DND-41 (cell line): ENCODE data around the gene RHOJ.

Source experiments
- ATAC-seq: fragments of 200-7000 bp; cut with Tn5 transposase; 3 replicates; pipeline ENCODE4 v1.9.1; 2021; ENCODE audit warnings: low read depth; ENCODE audit not compliant: insufficient read depth
- DNase-seq: peaks from one replicate; pipeline ENCODE4 v3.0.0-alpha.2; 2020
- H2AFZ ChIP-seq: 2 replicates; pipeline ENCODE4 v1.6.0; 2012; ENCODE audit warnings: low read depth, low read length
- H3K27ac ChIP-seq: 2 replicates; pipeline ENCODE4 v1.5.1; 2012; ENCODE audit warnings: low read length, inconsistent platforms
- H3K27me3 ChIP-seq: fragments of 200-600 bp; sonication (generic); 2 replicates; pipeline ENCODE4 v1.6.0; 2012; ENCODE audit warnings: low read length, mild to moderate bottlenecking, inconsistent platforms; ENCODE audit not compliant: insufficient read depth, poor library complexity
- H3K36me3 ChIP-seq: 2 replicates; pipeline ENCODE4 v1.5.1; 2012; ENCODE audit warnings: low read length, inconsistent platforms; ENCODE audit not compliant: insufficient read depth
- H3K4me1 ChIP-seq: 2 replicates; pipeline ENCODE4 v1.5.1; 2012; ENCODE audit warnings: mild to moderate bottlenecking, low read length; ENCODE audit not compliant: insufficient read depth
- H3K4me2 ChIP-seq: 2 replicates; pipeline ENCODE4 v1.6.0; 2012; ENCODE audit warnings: mild to moderate bottlenecking, moderate library complexity, low read length, inconsistent platforms; ENCODE audit not compliant: insufficient read depth
- H3K4me3 ChIP-seq, 2 experiments: fragments of 200-600 bp in 1 of 2; shearing (Covaris generic) in 1 of 2; 2 replicates each; pipeline ENCODE4 v1.5.1; 2012 to 2016; ENCODE audit warnings: inconsistent platforms in 2 of 2, low read length in 2 of 2, mild to moderate bottlenecking in 2 of 2, low read depth in 1 of 2, moderate library complexity in 1 of 2
- H3K79me2 ChIP-seq: 2 replicates; pipeline ENCODE4 v1.6.0; 2012; ENCODE audit warnings: low read length, inconsistent platforms; ENCODE audit not compliant: insufficient read depth
- H3K9ac ChIP-seq: 2 replicates; pipeline ENCODE4 v1.6.0; 2012; ENCODE audit warnings: low read depth, mild to moderate bottlenecking, inconsistent platforms, low read length, moderate library complexity
- H3K9me3 ChIP-seq: 2 replicates; pipeline ENCODE4 v1.5.1; 2012; ENCODE audit warnings: low read length, moderate library complexity, mild to moderate bottlenecking, inconsistent platforms; ENCODE audit not compliant: insufficient read depth, severe bottlenecking
- H4K20me1 ChIP-seq: 2 replicates; pipeline ENCODE4 v1.6.0; 2012; ENCODE audit warnings: low read length; ENCODE audit not compliant: insufficient read depth
- CTCF ChIP-seq: IDR thresholded peaks from 2 replicates; pipeline ENCODE4 v1.5.1; 2012; ENCODE audit warnings: borderline replicate concordance, low read length, moderate library complexity, mild to moderate bottlenecking; ENCODE audit not compliant: poor library complexity, severe bottlenecking; ENCODE audit errors: extremely low read depth
- EZH2 ChIP-seq: IDR thresholded peaks from 3 replicates; pipeline ENCODE4 v1.6.1; 2012; ENCODE audit warnings: borderline replicate concordance, low read depth, mild to moderate bottlenecking, moderate library complexity, low read length, inconsistent platforms; ENCODE audit not compliant: severe bottlenecking

The RHOJ gene

GRCh38 chr14:63204407-63205043, at the start of gene RHOJ:
Gene RHOJ, plus strand, starts transcription at chr14:63204443. Its CDS starts 427 bp downstream, at chr14:63204870.
- Histone ChIP-seq H3K4me1 (no peaks in the 10 kb centered on the region), H3K36me3 (no peaks in the 10 kb centered on the region), H3K9ac (no peak within 1 kb of the TSS), H3K4me3 (no peak within 1 kb of the TSS), H3K79me2 (no peaks in the 10 kb centered on the region), H4K20me1 (no peaks in the 10 kb centered on the region), H3K27ac (no peak within 1 kb of the TSS), H3K27me3 (peaks cover 8% of the 10 kb centered on the region), H2AFZ (no peak within 1 kb of the TSS), H3K4me2 (no peak within 1 kb of the TSS), H3K9me3 (no peaks in the 10 kb centered on the region)
- DNase-seq (no peak), ATAC-seq (no peak)
- TF ChIP-seq CTCF = no peak
- TF ChIP-seq EZH2 = no peak

DNA sequence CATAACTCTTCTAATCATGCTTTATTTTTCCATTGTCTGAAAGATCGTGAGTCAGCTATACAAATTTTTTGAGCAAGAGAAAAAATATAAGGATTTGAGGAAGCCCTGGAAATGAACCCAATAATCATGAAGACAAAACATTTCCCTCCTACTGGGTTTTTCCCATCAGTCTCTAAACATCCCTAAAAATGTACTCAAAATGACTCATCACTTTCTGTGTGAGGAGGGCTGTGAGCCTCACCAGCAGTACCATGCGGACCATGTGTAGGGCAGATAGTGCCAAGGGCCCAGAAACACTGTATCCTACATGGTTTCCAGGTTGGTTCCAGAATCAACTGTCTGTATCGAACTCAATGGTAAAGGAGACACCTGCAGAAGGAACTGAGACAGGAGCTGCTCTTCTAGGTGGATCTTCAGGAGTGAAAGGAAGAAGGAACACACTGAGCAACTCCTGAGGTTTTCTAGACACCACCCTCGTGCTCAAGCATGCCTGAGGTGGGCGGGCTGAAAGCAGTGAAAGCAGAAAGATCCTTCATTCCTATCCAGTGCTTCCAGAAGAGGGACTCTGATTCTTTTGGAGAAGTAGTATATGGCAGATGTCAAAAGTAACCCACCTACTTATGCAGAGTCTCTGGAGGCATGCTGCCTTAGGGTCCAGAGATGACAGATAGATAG, 48.6 kb upstream of the RHOJ start:
- H3K4me3 ChIP-seq = no peak overlapping the region
- peaks cover 3% of the 10 kb centered on the region for H3K27me3 ChIP-seq
- H3K36me3 ChIP-seq = no peaks in the 10 kb centered on the region
- no peaks in the 10 kb centered on the region for H3K4me1 ChIP-seq
- no peak for ATAC-seq
- no peaks in the 10 kb centered on the region for H3K9me3 ChIP-seq
- no peak overlapping the region for H3K4me2 ChIP-seq
- DNase-seq = no peak
- no peaks in the 10 kb centered on the region for H3K79me2 ChIP-seq
- H3K9ac ChIP-seq = no peak overlapping the region
- TF ChIP-seq CTCF (no peak), EZH2 (no peak)
- H2AFZ ChIP-seq = no peak overlapping the region
- H4K20me1 ChIP-seq = no peaks in the 10 kb centered on the region
- no peak overlapping the region for H3K27ac ChIP-seq

GRCh38 chr14:63157195-63157594, 47.0 kb upstream of the RHOJ start:
- DNase-seq (no peak), ATAC-seq (no peak)
- Histone ChIP-seq H3K4me2 (no peak overlapping the region), H3K27me3 (peaks cover 3% of the 10 kb centered on the region), H3K9ac (no peak overlapping the region), H3K36me3 (no peaks in the 10 kb centered on the region), H3K27ac (no peak overlapping the region), H2AFZ (no peak overlapping the region), H3K79me2 (no peaks in the 10 kb centered on the region), H3K4me1 (no peaks in the 10 kb centered on the region), H3K9me3 (no peaks in the 10 kb centered on the region), H4K20me1 (no peaks in the 10 kb centered on the region), H3K4me3 (no peak overlapping the region)
- TF ChIP-seq EZH2 (no peak), CTCF (no peak)
